H9 (cell line): ENCODE data around the gene LRR1. TPM values are rescaled to one million over a fixed set of nuclear protein-coding genes. Genes with fewer than 3 reads are reported as not detected.

ENCODE experiments used
- DNase-seq: peaks from one replicate; pipeline ENCODE4 v3.0.0-alpha.2; 2017
- H2AFZ ChIP-seq: one replicate; pipeline ENCODE4 v1.6.1; 2013; ENCODE audit warnings: mild to moderate bottlenecking, low read length, control low read depth, moderate library complexity
- H2AK5ac ChIP-seq: 2 replicates; pipeline ENCODE4 v1.6.1; 2013; ENCODE audit warnings: low read length, control low read depth, mixed read lengths; ENCODE audit not compliant: insufficient read length
- H2BK120ac ChIP-seq: one replicate; pipeline ENCODE4 v1.6.1; 2013; ENCODE audit warnings: low read depth, mild to moderate bottlenecking, low read length, control low read depth, inconsistent platforms; ENCODE audit not compliant: poor library complexity, severe bottlenecking
- H2BK12ac ChIP-seq: 2 replicates; pipeline ENCODE4 v1.6.1; 2013; ENCODE audit warnings: low read length, control low read depth, mixed read lengths, low read depth; ENCODE audit not compliant: insufficient read length
- H2BK15ac ChIP-seq: 2 replicates; pipeline ENCODE4 v1.6.1; 2013; ENCODE audit warnings: low read depth, low read length, control low read depth
- H2BK20ac ChIP-seq: one replicate; pipeline ENCODE4 v1.6.1; 2013; ENCODE audit warnings: low read depth, mild to moderate bottlenecking, low read length, control low read depth, inconsistent platforms; ENCODE audit not compliant: poor library complexity, severe bottlenecking
- H2BK5ac ChIP-seq: 2 replicates; pipeline ENCODE4 v1.6.1; 2013; ENCODE audit warnings: low read length, control low read depth, mixed read lengths; ENCODE audit not compliant: insufficient read length
- H3K14ac ChIP-seq: 2 replicates; pipeline ENCODE4 v1.6.1; 2013; ENCODE audit warnings: low read length, control low read depth; ENCODE audit not compliant: insufficient read depth
- H3K18ac ChIP-seq: 2 replicates; pipeline ENCODE4 v1.6.1; 2013; ENCODE audit warnings: low read depth, mild to moderate bottlenecking, mixed read lengths, low read length, control low read depth; ENCODE audit not compliant: insufficient read length
- H3K23ac ChIP-seq: 2 replicates; pipeline ENCODE4 v1.6.1; 2013; ENCODE audit warnings: low read length, control low read depth, mixed read lengths, low read depth; ENCODE audit not compliant: insufficient read length
- H3K23me2 ChIP-seq: 2 replicates; pipeline ENCODE4 v1.6.1; 2013; ENCODE audit warnings: low read depth, mild to moderate bottlenecking, mixed read lengths, low read length, control low read depth; ENCODE audit not compliant: insufficient read length, poor library complexity, severe bottlenecking
- H3K27ac ChIP-seq: 2 replicates; pipeline ENCODE4 v1.5.1; 2013; ENCODE audit warnings: low read length, control low read depth, mixed read lengths, low read depth; ENCODE audit not compliant: insufficient read length
- H3K27me3 ChIP-seq: 2 replicates; pipeline ENCODE4 v1.6.1; 2013; ENCODE audit warnings: low read length, control low read depth, inconsistent platforms; ENCODE audit not compliant: insufficient read depth
- H3K4ac ChIP-seq: 2 replicates; pipeline ENCODE4 v1.6.1; 2013; ENCODE audit warnings: low read depth, mild to moderate bottlenecking, control low read depth, inconsistent platforms, low read length, moderate library complexity
- H3K4me1 ChIP-seq: 2 replicates; pipeline ENCODE4 v1.6.1; 2013; ENCODE audit warnings: low read length, control low read depth, inconsistent platforms; ENCODE audit not compliant: insufficient read depth
- H3K4me2 ChIP-seq: 2 replicates; pipeline ENCODE4 v1.6.1; 2013; ENCODE audit warnings: low read length, control low read depth, mixed read lengths; ENCODE audit not compliant: insufficient read length, insufficient read depth
- H3K56ac ChIP-seq: 2 replicates; pipeline ENCODE4 v1.6.1; 2013; ENCODE audit warnings: low read depth, mild to moderate bottlenecking, mixed read lengths, low read length, control low read depth; ENCODE audit not compliant: insufficient read length
- H3K79me1 ChIP-seq: 2 replicates; pipeline ENCODE4 v1.6.1; 2013; ENCODE audit warnings: low read depth, mild to moderate bottlenecking, moderate library complexity, low read length, control low read depth, inconsistent platforms; ENCODE audit not compliant: insufficient read depth, poor library complexity, severe bottlenecking
- H3K79me2 ChIP-seq: 2 replicates; pipeline ENCODE4 v1.6.1; 2013; ENCODE audit warnings: low read length, control low read depth, inconsistent platforms; ENCODE audit not compliant: insufficient read depth
- H3K9ac ChIP-seq: 2 replicates; pipeline ENCODE4 v1.6.1; 2013; ENCODE audit warnings: low read length, control low read depth, mixed read lengths; ENCODE audit not compliant: insufficient read length; ENCODE audit errors: extremely low read depth
- H3K9me3 ChIP-seq: one replicate; pipeline ENCODE4 v1.6.1; 2013; ENCODE audit warnings: low read depth, low read length, inconsistent platforms; ENCODE audit not compliant: control insufficient read depth
- H3T11ph ChIP-seq: one replicate; pipeline ENCODE4 v1.6.1; 2013; ENCODE audit warnings: mild to moderate bottlenecking, low read length, control low read depth, inconsistent platforms
- H4K20me1 ChIP-seq: one replicate; pipeline ENCODE4 v1.6.1; 2013; ENCODE audit not compliant: control insufficient read depth, insufficient read length, insufficient read depth
- H4K5ac ChIP-seq: 2 replicates; pipeline ENCODE4 v1.6.1; 2013; ENCODE audit warnings: low read depth, mild to moderate bottlenecking, mixed read lengths, low read length, control low read depth; ENCODE audit not compliant: insufficient read length
- H4K8ac ChIP-seq: replicated peaks from 2 replicates; pipeline ENCODE4 v1.6.1; 2013; ENCODE audit warnings: low read length, control low read depth, mixed read lengths, low read depth; ENCODE audit not compliant: insufficient read length
- H4K91ac ChIP-seq: 2 replicates; pipeline ENCODE4 v1.6.1; 2013; ENCODE audit warnings: low read depth, mild to moderate bottlenecking, moderate library complexity, mixed read lengths, low read length, control low read depth; ENCODE audit not compliant: insufficient read length
- H3K27ac Mint-ChIP-seq, 3 experiments: 2 replicates in 2 of 3; 3 replicates in 1 of 3; pipeline ENCODE4 v1.8.0; 2020 to 2021; ENCODE audit warnings: mixed read lengths in 3 of 3, mild to moderate bottlenecking in 1 of 3, moderate library complexity in 1 of 3
- H3K27me3 Mint-ChIP-seq: 2 replicates; pipeline ENCODE4 v1.8.0; 2021; ENCODE audit warnings: low read depth, mild to moderate bottlenecking, moderate library complexity, mixed read lengths
- H3K36me3 Mint-ChIP-seq, 3 experiments: 2 replicates in 2 of 3; 3 replicates in 1 of 3; pipeline ENCODE4 v1.8.0; 2020 to 2021; ENCODE audit warnings: low read depth in 3 of 3, mixed read lengths in 3 of 3; ENCODE audit not compliant: insufficient read depth in 1 of 3
- H3K4me1 Mint-ChIP-seq, 2 experiments: 2 replicates each; pipeline ENCODE4 v1.8.0; 2020; ENCODE audit warnings: mixed read lengths in 2 of 2
- H3K4me3 Mint-ChIP-seq, 2 experiments: 2 replicates in 1 of 2; 3 replicates in 1 of 2; pipeline ENCODE4 v1.8.0; 2020 to 2021; ENCODE audit warnings: mild to moderate bottlenecking in 2 of 2, mixed read lengths in 2 of 2, moderate library complexity in 1 of 2
- H3K9me3 Mint-ChIP-seq, 2 experiments: 2 replicates in 1 of 2; 3 replicates in 1 of 2; pipeline ENCODE4 v1.8.0; 2020; ENCODE audit warnings: mild to moderate bottlenecking in 2 of 2, mixed read lengths in 2 of 2, moderate library complexity in 1 of 2
- WGBS: extraction: QIAGEN DNeasy Blood & Tissue Kit; methylation state at CpG from one replicate; pipeline ENCODE4 v1.1.7; 2013; ENCODE audit warnings: missing lambda C conversion rate, low lambda C conversion rate, mixed read lengths; ENCODE audit not compliant: insufficient read length; ENCODE audit errors: extremely low coverage; 5-methylcytosine and 5-hydroxymethylcytosine counted together
- total RNA-seq: library from RNA; stranded (reverse); gene quantifications from 2 replicates; pipeline ENCODE4 v1.2.1, GENCODE V29; 2021
- TF ChIP-seq, protein P1 (sequence below): fragments of 200-600 bp; sonication (generic); conservative IDR thresholded peaks from 3 replicates; pipeline ENCODE4 v1.8.0; 2021; ENCODE audit warnings: antibody characterized with exemption, mild to moderate bottlenecking

The LRR1 gene
- total RNA-seq, 1 experiment from 2014 or later = 38.6 TPM

DNA sequence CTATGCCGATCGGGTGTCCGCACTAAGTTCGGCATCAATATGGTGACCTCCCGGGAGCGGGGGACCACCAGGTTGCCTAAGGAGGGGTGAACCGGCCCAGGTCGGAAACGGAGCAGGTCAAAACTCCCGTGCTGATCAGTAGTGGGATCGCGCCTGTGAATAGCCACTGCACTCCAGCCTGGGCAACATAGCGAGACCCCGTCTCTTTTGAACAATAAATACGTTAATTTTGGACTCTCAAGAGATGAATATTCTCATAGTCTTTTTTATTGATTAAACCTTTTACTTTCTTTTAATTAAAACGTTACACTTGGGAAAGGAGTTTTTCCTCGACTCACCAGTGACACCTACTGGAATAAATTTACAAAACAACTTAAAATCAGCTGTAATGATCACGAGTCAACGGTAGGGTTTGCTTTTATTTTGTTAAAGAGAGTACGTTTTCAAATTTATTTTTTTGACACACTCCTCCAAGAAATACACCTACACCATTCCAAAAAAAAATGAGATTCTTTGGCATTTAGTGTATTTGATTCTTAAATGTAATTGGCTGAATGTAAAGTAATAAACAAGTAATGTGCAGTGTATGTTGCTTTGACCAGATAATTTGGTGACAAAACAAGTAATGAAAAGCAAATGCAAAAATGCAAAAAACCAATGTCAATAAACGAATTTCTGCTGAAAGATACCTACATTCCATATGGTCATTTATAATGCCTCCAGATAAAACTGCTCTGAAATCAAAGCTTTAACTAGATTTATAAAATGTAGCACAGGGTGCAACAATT is 11.9 kb upstream of the LRR1 start:
- Histone ChIP-seq H4K8ac (no peak overlapping the region), H2BK20ac (no peak overlapping the region), H3K4me2 (no peak overlapping the region), H3K14ac (no peak overlapping the region), H2BK120ac (no peak overlapping the region), H2BK12ac (no peak overlapping the region), H3K9ac (no peak overlapping the region), H2BK5ac (no peak overlapping the region), H3K9me3 (no peaks in the 10 kb centered on the region), H3K4ac (no peak overlapping the region), H4K5ac (no peak overlapping the region), H3T11ph (no peak overlapping the region), H3K18ac (no peak overlapping the region), H3K56ac (no peak overlapping the region), H4K20me1 (no peaks in the 10 kb centered on the region), H2AK5ac (no peak overlapping the region), H3K23me2 (peaks cover 11% of the 10 kb centered on the region), H3K79me1 (peaks cover 7% of the 10 kb centered on the region), H4K91ac (no peak overlapping the region), H2BK15ac (no peak overlapping the region), H3K79me2 (peaks cover 24% of the 10 kb centered on the region), H3K27ac (no peak overlapping the region), H3K23ac (no peak overlapping the region), H3K27me3 (no peaks in the 10 kb centered on the region), H2AFZ (no peak overlapping the region), H3K4me1 (peaks cover 5% of the 10 kb centered on the region; the same call in 1 of the 2 replicates)
- Mint-ChIP-seq H3K36me3 (peaks cover 43 to 44% (median 43%) of the 10 kb centered on the region in 3 experiments), H3K9me3 (no peaks in the 10 kb centered on the region), H3K27me3 (peaks cover 3% of the 10 kb centered on the region; the same call in 1 of the 2 replicates), H3K4me1 (peaks cover 25 to 29% of the 10 kb centered on the region in 2 experiments), H3K4me3 (peak overlapping the region; percentile 89 to 95), H3K27ac (peak overlapping the region in 2 of 3 experiments; percentile 96 to 99; a peak in 5 of 7 replicates)
- no CpG with 5 or more reads among the region's 21 CpGs for WGBS
- DNase-seq = no peak
- TF ChIP-seq, protein P1, sequence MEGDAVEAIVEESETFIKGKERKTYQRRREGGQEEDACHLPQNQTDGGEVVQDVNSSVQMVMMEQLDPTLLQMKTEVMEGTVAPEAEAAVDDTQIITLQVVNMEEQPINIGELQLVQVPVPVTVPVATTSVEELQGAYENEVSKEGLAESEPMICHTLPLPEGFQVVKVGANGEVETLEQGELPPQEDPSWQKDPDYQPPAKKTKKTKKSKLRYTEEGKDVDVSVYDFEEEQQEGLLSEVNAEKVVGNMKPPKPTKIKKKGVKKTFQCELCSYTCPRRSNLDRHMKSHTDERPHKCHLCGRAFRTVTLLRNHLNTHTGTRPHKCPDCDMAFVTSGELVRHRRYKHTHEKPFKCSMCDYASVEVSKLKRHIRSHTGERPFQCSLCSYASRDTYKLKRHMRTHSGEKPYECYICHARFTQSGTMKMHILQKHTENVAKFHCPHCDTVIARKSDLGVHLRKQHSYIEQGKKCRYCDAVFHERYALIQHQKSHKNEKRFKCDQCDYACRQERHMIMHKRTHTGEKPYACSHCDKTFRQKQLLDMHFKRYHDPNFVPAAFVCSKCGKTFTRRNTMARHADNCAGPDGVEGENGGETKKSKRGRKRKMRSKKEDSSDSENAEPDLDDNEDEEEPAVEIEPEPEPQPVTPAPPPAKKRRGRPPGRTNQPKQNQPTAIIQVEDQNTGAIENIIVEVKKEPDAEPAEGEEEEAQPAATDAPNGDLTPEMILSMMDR = peak; percentile 94
